NCI-H2227 (cell line): Measurements from ENCODE around the gene FSD1L.
"Not testable (repeated sequence)": the region's sequence is repeated elsewhere in the genome, so short reads cannot be mapped to it uniquely, and the experiment has no call there.

ENCODE experiments used
- DNase-seq: peaks from one replicate; lab custom pipeline; 2025; ENCODE audit not compliant: unreplicated experiment; lab: John Stamatoyannopoulos, UW

The FSD1L gene

GRCh38 chr9:105483618-105484017, 35.8 kb downstream of the FSD1L start:
- no peak for DNase-seq

- DNase-seq, result no peak
Measured at GRCh38 chr9:105484226-105484625, 36.4 kb downstream of the FSD1L start.

GRCh38 chr9:105485131-105485530, 37.3 kb downstream of the FSD1L start:
- no peak for DNase-seq

- no peak for DNase-seq
Measured at GRCh38 chr9:105496826-105497225, 49.0 kb downstream of the FSD1L start.

- DNase-seq, result no peak
Measured at GRCh38 chr9:105497704-105498103, 49.9 kb downstream of the FSD1L start.

GRCh38 chr9:105500108-105500766, 52.4 kb downstream of the FSD1L start:
- DNase-seq, result no peak

- DNase-seq, result no peak
Measured at GRCh38 chr9:105501414-105501813, 53.6 kb downstream of the FSD1L start.

- no peak for DNase-seq
Measured at GRCh38 chr9:105502276-105502675, 54.4 kb downstream of the FSD1L start.

GRCh38 chr9:105503881-105504280, 56.0 kb downstream of the FSD1L start:
- no peak for DNase-seq

GRCh38 chr9:105507096-105507790, 59.4 kb downstream of the FSD1L start:
- DNase-seq, result no peak

- no peak for DNase-seq
Measured at GRCh38 chr9:105508530-105508929, 60.7 kb downstream of the FSD1L start.

- no peak for DNase-seq
Measured at GRCh38 chr9:105510024-105510423, 62.2 kb downstream of the FSD1L start.

GRCh38 chr9:105511446-105511845, 63.6 kb downstream of the FSD1L start:
- DNase-seq, result no peak

- no peak for DNase-seq
Measured at GRCh38 chr9:105515811-105516413, 68.1 kb downstream of the FSD1L start.

GRCh38 chr9:105519710-105520369, 72.0 kb downstream of the FSD1L start:
- peak; percentile 6 for DNase-seq

- DNase-seq, result not testable (repeated sequence)
Measured at GRCh38 chr9:105520992-105521391, 73.2 kb downstream of the FSD1L start.

GRCh38 chr9:105522618-105523385, 75.0 kb downstream of the FSD1L start:
- DNase-seq, result not testable (repeated sequence)

- no peak for DNase-seq
Measured at GRCh38 chr9:105531530-105531929, 83.7 kb downstream of the FSD1L start.

- DNase-seq, result no peak
Measured at GRCh38 chr9:105535920-105536668, 88.3 kb downstream of the FSD1L start.

- DNase-seq, result no peak
Measured at GRCh38 chr9:105539452-105539851, 91.6 kb downstream of the FSD1L start.
